ENCODE measurements around the gene LCN10.

Gene LCN10

DNA sequence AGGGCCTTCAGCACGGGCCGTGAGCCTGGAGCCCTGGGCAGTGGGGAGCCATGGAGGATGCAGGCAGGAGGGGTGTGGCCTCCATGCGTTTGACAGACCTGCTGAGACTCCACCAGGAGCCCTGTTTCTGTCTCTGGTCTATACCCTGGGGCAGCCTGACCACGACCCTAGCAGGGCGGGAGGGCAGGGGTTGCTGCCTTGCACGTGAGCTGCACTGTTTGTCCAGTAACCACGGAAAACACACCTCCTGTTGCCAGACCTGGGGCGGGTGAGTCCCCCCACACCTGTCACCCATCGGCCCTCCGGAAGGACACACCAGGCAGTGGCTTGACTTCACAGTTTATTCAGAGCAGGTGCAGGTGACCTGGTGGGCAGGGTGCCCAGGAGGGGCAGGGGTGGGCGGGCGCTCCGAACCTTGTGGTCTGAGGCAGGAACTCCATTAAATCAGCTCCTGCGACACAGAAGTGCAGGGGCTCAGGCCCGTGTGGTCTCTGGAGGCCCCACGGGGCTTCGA is 11.4 kb upstream of the LCN10 start:
- DNase-seq, result no peak

DNA sequence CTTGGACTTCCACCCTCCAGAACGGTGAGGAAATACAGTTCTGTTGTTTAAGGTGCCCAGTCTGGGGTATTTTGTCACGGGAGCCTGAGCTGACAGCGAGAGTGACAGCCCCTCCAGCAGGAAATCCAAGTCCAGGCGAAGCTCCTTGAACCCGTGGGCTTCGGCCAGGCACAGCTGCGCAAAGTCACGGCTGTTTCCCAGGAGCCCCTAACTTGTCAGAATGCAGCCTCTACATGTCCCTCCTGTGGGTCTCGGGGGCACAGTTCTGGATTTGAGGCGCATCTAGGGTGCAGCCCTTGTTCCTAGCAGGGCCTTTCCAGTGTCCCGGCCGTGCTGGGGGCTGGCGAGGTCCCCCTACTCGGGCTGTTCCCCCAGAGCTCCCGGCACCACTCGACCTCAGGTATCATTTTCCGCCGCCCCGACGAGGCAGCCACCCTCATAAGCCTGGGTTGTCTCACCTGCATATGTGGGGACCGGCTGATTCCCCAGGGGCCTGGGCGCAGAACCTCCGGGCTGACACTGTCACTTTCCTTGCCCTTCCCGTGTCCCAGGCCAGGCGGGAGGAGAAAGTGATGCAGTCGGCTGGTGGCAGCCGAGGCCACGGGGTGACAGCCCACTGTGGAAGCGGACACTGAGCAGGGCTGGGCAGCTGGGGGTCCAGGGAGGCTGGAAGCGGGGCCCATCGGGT is 10.8 kb upstream of the LCN10 start:
- DNase-seq, result no peak

DNA sequence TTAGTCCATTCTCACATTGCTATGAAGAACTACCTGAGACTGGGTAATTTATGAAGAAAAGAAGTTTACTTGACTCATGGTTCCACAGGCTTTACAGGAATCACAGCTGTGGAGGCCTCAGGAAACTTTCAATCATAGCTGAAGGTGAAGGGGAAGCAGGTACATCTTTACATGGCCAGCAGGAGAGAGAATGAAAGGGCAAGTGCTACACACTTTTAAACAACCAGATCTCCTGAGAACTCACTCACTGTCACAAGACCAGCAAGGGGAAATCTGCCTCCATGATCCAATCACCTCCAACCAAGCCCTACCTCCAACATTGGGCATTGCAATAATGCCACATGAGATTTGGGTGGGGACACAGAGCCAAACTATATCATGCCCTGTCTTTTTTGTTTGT is 9.1 kb upstream of the LCN10 start:
- DNase-seq, result no peak

DNA sequence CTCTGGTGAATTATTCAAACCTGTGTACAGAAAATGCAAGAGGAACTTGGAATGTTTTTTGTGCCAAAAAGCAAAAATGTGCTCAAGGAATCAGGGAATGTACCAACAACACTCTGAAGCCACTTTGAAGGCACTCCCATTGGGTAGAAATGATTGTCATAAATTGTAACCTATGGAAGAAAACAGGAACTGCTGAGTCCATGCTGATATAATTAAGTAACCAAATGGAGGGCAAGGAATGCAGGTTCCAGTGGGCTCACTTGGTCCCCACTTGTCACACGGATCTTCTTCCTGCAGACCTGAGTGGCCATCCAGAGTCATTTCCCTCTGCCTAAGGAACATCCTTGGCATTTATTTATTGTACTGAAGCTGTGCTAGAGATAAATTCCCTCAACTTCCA is 8.5 kb upstream of the LCN10 start:
- no peak for DNase-seq

DNA sequence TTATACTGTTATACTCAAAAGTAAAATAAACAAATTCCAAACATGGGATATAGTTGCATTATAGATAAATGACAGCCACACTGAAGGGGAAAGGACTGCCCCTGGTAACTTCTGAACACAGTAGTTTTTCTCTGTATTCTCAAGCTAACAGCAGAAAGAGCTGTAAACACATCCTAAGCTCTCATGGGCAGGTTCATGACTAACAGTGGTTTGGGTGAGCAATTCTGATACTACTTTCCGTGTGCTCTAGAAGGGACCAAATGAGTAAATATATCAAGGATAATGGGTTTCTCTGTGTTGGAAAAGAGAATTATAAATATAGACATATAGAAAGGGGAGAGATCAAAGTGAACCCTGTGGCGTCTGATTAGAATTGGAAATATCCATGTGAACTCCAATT is 7.8 kb upstream of the LCN10 start:
- no peak for DNase-seq

DNA sequence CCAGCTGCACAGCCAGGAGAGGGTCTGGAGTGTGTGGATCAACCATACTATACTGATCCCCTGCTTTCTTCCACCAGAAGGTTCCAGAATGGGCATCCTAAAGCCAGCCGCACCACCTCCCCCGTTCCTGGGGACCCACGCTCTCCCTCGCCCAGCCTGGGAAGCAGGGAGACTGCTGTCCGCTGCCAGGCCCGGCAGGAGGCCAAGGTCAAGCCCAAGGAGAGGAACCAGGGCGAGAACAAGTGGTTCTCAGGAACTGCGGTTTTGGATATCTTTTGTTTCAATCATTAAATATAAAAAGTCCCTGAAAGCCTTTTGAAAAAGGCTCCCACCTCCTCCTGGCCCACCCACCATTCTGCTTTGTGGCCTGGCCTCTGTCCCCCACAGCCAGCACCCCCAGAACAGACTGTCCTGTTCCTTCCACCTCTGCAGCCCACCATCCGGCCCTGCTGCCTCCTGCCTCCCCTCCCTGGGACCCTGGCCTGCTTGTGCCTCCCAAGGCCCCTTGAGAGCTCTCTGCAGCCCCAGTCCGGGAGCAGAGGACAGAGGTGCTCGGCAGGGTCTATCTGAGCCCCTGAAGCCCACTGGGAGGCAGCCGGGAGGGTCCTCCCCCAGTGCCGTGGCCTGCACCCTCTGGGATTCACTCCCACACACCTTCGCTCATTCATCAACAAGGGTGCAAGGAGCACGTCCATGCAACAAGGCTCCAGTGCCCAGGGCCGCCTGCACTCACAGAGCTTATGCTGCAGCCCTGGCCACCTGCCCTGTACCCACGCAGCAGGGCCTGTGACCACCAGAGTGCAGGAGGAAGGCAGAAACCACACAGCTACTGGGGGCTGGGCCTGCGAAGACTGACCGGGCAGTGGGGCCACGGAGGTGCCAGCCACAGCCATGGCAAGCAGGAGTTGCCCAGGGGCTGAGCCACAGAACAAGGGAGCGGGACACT is 6.2 kb upstream of the LCN10 start:
- no peak for DNase-seq

DNA sequence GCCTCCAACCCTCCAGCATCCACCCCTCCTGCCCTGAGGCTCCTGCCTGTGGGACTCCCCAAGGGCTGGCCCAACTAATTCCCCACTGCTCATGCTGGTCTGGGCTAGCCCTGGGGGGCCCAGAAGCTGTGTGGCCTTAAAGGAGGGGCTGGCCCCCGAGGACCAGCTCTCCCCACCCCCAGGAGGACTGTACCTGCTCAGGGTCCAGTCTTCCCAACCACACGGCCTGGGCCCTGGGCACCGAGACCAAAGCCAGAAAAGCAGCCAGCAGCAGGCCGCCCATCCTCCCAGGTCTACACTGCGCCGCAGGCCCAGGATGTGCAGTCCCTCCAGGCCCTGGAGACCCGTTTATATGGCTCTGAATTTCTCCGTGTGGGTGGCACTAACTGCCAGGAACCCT is 5.5 kb upstream of the LCN10 start, which contains the start of gene LCN6:
TSS of gene LCN6 (minus strand) at position 325 of the 400 bp plus-strand sequence. CDS start at position 283, 42 bp downstream.
- no peak for DNase-seq

DNA sequence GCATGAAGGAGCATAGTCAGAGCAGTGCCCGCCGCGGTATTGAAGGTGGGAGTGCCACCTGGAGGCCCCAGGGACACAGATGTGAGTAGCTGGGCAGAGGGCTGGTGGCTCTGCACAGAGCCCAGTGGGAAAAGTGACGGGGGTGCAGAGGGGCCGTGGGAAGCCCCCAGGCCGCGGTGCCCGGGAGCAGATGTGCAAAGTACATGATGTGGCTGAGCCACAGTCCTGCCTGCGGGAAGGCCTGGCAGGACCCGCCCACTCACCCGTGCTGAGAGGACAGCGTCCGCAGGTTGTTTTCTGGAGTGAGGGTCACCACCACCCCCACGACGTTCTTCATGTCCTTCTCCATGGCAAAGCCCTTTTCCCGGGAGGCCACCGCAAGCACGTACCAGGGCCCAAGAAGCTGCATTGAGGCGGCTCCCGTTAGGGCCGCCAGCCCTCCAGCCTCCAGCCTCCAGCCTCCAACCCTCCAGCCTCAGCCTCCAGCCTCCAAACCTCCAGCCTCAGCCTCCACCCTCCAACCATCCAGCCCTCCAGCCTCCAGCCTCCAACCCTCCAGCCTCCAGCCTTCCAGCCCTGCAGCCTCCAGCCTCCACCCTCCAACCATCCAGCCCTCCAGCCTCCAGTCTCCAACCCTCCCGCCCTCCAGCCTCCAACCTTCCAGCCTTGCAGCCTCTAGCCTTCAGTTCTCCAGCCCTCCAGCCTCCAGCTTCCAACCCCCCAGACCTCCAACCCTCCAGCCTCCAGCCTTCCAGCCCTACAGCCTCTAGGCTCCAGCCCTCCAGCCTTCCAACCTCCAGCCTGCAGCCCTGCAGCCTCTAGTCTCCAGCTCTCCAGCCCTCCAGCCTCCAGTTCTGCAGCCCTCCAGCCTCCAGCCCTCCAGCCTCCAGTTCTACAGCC is 4.7 kb upstream of the LCN10 start:
- no peak for DNase-seq

DNA sequence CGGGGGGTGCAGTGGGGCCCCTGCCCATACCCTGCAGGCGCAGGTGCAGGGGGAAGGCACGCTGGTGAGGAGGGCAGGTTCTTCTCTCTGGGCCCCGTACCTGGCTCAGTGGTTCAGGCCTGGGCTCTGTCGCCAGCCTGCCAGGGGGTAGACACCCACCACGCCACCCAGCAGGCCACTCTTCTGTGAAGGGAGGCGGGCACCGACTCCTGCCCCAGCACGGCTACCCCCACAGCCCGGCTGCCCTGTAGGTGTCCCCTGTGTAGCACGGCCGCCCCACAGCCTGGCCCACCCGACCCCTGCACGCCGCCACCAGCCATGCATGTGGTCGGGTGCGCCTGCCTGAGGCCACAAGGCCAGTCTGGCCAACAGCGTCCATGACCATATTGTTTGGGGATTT is 3.9 kb upstream of the LCN10 start:
- DNase-seq, result no peak

DNA sequence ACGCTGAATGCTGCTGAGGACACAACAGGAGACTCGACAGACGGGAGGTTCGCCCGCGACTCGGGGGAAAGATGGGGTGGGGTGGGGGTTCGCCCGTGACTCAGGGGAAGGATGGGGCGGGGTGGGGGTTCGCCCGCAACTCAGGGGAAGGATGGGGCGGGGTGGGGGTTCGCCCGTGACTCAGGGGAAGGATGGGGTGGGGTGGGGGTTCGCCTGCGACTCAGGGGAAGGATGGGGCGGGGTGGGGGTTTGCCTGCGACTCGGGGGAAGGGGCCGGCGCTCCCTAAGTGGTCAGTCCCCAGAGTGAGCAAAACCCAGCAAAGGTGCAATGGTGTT is 3.4 kb upstream of the LCN10 start:
- no peak for DNase-seq

DNA sequence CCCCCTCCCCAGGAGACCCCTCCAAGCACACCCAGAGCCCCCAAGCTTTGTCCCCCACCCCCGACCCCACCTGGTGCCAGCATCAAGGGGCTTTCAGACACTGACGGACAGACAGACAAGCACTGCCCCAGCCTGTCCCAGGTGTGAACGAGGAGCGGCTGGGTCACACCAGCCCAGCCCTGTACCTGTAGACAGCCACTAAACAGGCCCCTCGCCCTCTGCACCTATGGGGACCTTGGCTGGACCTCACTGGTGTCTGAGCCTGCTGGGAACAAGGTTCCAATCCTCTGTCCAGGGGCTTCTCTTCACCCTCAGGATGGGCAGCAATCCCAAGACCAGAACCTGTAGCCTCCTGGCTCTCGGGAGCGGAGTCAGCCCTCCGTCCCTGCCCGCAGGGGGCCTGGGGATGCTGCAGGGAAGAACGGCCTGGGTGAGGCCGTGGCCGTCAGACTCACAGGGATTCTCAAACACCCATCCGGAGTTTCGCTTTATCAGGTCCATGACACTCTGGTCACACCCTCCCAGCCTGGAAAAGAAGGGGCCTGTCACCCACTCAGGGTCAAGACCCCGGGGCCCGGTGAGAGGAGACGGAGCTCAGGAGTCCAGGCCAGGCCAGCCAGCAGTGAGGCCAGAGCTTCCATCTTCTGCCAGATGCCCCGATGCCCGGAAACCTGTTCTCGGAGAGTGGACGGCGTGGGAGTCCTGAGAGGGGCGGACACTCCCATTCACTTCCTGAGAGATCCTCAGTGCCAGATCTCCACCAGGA is 2.8 kb upstream of the LCN10 start:
- no peak for DNase-seq

DNA sequence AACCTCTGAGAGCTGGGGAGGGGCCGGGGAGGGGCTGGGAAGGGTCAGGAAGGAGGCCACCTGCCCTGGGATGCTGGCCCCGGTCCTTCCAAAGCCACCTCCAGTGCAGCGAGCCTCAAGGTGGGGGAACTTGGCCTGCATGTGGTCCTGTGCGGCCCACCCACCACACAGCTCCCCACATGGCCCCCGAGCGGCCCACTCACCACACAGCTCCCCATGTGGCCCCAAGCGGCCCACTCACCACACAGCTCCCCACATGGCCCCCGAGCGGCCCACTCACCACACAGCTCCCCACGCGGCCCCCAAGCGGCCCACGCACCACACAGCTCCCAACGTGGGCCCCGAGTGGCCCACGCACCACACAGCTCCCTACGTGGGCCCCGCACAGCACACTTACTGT is 2.0 kb upstream of the LCN10 start:
- DNase-seq, result no peak

DNA sequence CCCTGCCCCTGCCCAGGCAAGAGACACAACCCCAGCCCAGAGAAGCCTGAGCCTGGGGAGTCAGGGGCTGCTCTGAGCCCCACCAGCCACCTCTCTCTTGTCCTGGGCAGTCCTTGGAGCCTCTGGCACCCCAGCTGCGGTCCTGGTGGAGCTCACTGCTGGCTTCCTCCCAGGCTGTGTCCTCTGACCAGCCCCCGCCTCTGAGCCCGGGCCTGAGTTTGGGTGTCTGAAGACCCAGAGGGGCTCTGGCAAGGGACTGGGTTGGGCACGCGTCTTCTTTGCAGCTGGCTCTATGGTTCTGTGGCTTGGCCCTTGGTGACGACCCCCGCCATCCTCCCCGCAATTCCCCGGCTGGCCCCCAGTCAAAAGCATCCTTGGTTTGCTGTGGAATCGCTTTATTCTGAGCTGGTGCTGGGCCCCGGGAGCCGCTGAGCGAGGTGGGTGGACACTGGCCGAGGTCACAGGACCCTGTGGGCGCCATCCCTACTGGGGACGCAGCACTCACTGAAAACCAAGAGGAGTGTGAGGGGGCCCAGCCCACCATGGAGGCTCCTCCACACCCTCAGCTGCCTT is 985 bp upstream of the LCN10 start:
- DNase-seq, result no peak

DNA sequence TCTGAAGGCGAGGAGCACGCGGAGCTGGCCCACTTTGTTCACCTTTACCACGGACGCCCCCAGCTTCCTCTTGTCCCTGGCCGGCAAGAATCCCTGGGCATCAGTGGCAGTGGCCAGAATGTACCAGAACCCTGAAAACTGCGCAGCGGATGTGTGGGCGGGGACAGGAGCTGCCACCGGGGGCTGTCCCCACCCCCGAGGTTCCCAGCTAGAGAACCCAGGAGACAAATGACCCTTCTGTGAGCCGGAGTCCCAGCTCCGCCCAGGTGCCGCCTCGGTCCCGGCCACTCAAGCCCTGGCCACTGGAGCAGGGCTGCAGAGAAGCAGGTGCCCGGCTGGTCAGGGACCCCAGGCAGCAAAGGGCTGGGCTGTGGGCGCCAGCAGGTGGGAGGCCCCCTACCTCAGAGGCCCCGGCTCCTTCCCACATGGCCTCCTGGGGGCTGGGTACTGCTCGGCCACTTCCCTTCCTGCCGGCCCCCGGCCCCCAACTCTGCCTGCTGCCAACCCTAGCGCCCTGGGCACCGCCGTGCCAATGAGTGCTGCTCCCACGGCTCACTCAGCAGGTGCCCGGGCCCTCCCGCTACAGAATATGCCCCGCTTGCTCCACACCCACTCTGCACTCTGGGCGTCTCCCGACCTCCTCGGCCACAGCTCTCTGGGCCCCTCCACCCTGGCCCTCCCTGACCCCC is 713 bp downstream of the LCN10 start:
- DNase-seq, result no peak

DNA sequence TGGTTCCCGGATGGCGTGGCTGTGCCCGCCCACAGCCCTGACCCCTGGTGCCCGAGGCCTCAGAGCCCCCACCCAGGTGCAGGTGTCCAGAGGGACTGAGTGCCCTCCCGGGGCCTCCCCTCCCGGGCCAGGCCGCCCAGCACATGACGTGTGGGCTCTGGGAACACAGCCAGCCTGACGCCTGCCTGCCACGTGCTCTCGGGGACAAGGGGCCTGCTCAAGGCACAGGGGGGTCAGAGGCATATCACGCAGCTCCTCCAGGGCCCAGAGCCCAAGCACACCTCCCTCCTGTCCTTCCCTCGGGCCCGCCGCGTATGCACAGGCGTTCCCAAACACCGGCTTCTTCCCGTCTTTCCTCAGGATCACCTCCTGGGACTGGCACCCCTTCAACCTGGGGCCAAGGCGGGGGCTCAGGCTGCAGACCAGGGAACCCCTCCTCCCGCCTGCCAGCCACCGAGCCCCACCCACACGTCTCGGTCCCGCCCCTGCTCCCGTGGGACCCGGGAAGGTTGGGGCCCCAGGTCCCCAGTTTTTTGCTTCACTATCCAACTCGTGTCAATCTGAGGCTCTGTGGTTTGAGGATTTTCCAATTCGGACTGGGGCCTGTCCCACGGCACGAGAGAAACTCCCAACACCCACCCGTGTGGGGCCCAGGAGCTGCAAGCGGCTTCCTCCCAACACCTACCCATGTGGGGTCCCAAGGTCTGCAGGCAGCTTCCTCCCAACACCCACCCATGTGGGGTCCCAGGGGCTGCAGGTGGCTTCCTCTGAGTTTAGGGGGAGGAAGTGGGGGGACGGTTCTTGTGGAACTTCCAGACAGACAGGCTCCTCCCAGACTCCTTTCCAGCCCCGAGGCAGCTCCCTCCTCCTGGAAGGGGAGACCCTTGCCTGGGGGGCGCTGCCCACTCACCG is 1.5 kb downstream of the LCN10 start:
- no peak for DNase-seq

DNA sequence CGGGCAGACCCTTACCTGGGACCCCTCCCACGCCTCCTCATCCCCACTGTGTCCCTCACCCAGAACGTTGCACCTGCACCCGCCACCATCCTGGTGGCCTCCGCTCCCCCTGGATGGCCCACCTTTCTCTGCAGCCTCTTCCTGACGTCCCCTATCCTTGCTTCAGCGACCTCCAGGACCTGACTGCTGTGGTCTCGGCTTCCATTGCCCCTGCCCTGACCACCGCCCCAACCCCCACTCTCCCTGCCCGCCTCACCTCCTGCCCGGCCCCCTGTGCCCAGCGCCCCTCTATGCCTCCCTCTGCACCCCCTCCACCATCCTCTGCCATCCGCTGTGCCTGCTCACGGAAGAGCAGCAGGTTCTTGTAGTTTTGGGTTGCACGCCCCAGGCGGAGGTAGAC is 2.2 kb downstream of the LCN10 start:
- no peak for DNase-seq

DNA sequence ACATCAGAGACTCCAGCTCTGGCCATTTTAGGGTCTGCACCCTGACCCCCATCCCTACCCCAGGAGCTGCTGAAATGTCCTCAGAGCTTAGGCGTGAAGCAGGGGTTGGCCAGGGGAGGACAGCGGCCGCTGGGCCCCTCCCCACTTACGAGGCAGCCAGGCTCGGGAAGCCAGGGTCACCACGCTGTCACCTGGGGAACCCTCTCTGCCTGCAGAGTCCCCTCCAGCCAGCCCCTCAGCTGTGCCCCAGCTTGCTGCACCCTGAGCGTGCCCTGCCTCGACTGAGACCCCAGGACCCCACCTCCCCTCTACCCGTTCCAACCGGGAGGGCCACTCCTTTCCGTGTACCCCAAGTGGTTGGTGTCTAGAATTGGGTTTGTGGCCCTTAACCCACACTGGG is 2.7 kb downstream of the LCN10 start:
- no peak for DNase-seq

DNA sequence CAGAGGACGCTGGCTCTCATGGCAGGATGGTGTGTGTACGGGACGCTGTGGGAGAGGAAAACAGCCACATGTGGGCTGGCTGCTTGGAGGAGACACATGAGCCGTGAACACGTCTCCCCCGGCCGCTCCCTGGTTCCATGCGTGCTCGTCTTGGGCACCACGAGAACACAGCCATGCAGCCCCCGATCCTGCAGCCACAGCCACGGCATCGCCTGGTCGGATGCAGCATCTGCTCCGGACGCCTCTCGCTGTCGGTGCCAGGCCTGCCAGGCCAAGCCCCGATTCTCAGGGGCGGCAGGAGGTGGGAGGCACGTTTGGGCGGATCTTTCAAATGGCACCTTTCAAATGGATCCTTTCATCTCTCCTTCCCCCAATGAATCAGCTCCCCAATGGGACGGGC is 3.2 kb downstream of the LCN10 start:
- no peak for DNase-seq

DNA sequence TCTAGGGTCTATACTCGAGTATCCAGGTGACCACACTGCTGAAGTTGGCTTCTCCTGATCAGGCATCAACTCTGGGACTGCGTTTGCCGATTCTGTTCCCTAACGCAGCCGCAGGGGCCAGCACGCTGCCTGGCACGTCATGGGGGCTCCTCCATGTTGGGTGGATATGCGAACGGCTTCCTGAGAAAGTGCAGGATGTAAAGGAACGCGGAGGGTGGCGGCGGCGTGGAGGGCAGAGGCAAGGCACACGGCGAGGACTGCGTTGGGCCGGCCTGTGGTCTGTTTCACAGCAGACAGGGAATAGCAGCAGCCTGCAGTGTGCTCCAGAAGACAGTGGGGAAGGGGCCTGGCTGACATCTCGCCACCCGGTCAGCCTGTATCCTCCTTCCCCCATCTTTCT is 3.8 kb downstream of the LCN10 start:
- DNase-seq, result no peak

DNA sequence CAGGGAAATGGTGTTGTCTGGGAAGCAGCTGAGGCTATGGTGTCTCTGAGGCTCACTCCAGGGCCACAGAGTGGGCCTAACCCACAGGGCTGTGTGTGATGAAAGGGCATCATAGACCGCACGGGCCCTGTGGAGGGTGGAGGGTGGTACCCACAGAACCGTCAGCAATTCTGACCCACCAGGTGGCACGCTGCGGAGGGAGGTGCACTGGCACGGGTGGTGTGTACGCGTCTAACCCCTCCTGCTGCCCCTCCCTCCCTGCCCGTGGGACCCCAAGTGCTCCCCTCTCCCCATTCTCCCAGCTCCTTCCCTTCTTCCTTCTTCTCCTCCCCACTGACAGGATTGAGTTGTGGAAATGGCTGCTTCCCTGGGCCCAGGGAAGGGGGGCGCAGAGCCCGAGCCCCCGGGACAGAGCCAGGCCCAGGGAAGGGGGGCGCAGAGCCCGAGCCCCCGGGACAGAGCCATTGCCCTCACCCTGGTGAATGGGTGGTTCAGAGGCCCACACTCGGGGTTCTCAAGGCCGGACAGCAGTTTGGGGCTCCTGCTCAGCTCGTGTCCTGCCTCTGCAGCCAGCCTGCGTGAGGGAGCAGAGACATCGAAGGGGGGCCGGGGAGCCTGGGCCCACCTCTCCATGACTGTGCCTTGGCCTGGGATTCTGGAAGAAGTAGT is 6.8 kb downstream of the LCN10 start:
- no peak for DNase-seq
